ENCODE measurements around the gene GPR135. TPM values are rescaled to one million over a fixed set of nuclear protein-coding genes. Genes with fewer than 3 reads are reported as not detected.

The GPR135 gene
- total and polyA plus RNA-seq, 4 donors: 0.69 to 5.9 (median 2.8) TPM

GRCh38 chr14:59503256-59503655 is 38.1 kb upstream of the GPR135 start:
- Histone ChIP-seq H3K9ac (ENCODE audit: insufficient read depth in 1 of 2, low read length in 2 of 2) (no peak overlapping the region), H3K4me3 (no peak overlapping the region), H3K36me3 (ENCODE audit: control insufficient read depth in 4 of 4, insufficient read depth in 4 of 4, low read length in 4 of 4) (peaks cover 7 to 26% (median 9%) of the 10 kb centered on the region in 4 donors), H3K9me3 (ENCODE audit: control insufficient read depth in 4 of 4, insufficient read depth in 3 of 4, low read length in 3 of 4) (no peaks in the 10 kb centered on the region), H3K27me3 (ENCODE audit: control insufficient read depth in 3 of 3, insufficient read depth in 3 of 3, low read length in 2 of 3) (no peaks in the 10 kb centered on the region), H3K4me1 (ENCODE audit: control insufficient read depth in 5 of 5, insufficient read depth in 5 of 5, low read length in 5 of 5) (peaks cover 0 to 4% (median 0%) of the 10 kb centered on the region in 5 donors), H3K27ac (ENCODE audit: low read depth in 1 of 2, low read length in 1 of 2) (no peak overlapping the region)
- no peak for TF ChIP-seq CTCF (IDR thresholded peaks at IDR 0.05; ENCODE audit: control extremely low read depth, extremely low read depth)
- DNase-seq: no peak
- 90 to 92% methylated on average over 4 of the region's 4 CpGs for whole genome bisulfite sequencing, 2 donors
- no peak for ATAC-seq (ENCODE audit: insufficient read depth, low FRiP score)

GRCh38 chr14:59500732-59501131 is 35.6 kb upstream of the GPR135 start:
- Histone ChIP-seq H3K4me3 (no peak overlapping the region), H3K27me3 (ENCODE audit: control insufficient read depth in 3 of 3, insufficient read depth in 3 of 3, low read length in 2 of 3) (no peaks in the 10 kb centered on the region), H3K36me3 (ENCODE audit: control insufficient read depth in 4 of 4, insufficient read depth in 4 of 4, low read length in 4 of 4) (peaks cover 7 to 31% (median 12%) of the 10 kb centered on the region in 4 donors), H3K9ac (ENCODE audit: insufficient read depth in 1 of 2, low read length in 2 of 2) (no peak overlapping the region), H3K4me1 (ENCODE audit: control insufficient read depth in 5 of 5, insufficient read depth in 5 of 5, low read length in 5 of 5) (peaks cover 0 to 4% (median 0%) of the 10 kb centered on the region in 5 donors), H3K27ac (ENCODE audit: low read depth in 1 of 2, low read length in 1 of 2) (no peak overlapping the region), H3K9me3 (ENCODE audit: control insufficient read depth in 4 of 4, insufficient read depth in 3 of 4, low read length in 3 of 4) (no peaks in the 10 kb centered on the region)
- 88 to 90% methylated on average over 3 of the region's 3 CpGs for WGBS, 2 donors
- DNase-seq: no peak
- TF ChIP-seq CTCF (IDR thresholded peaks at IDR 0.05; ENCODE audit: control extremely low read depth, extremely low read depth): no peak
- no peak for ATAC-seq (ENCODE audit: insufficient read depth, low FRiP score)

- DNase-seq (no peak), ATAC-seq (ENCODE audit: insufficient read depth, low FRiP score) (no peak)
- Histone ChIP-seq H3K4me3 (no peak overlapping the region), H3K9ac (ENCODE audit: insufficient read depth in 1 of 2, low read length in 2 of 2) (no peak overlapping the region), H3K4me1 (ENCODE audit: control insufficient read depth in 5 of 5, insufficient read depth in 5 of 5, low read length in 5 of 5) (peaks cover 0 to 6% (median 0%) of the 10 kb centered on the region in 5 donors), H3K9me3 (ENCODE audit: control insufficient read depth in 4 of 4, insufficient read depth in 3 of 4, low read length in 3 of 4) (no peaks in the 10 kb centered on the region), H3K27ac (ENCODE audit: low read depth in 1 of 2, low read length in 1 of 2) (no peak overlapping the region), H3K27me3 (ENCODE audit: control insufficient read depth in 3 of 3, insufficient read depth in 3 of 3, low read length in 2 of 3) (no peaks in the 10 kb centered on the region), H3K36me3 (ENCODE audit: control insufficient read depth in 4 of 4, insufficient read depth in 4 of 4, low read length in 4 of 4) (peaks cover 18 to 54% (median 34%) of the 10 kb centered on the region in 4 donors)
- TF ChIP-seq CTCF (IDR thresholded peaks at IDR 0.05; ENCODE audit: control extremely low read depth, extremely low read depth): no peak
- WGBS, 2 donors: 81 to 94% methylated on average over 1 of the region's 1 CpG
Observed at GRCh38 chr14:59492384-59492783, 27.2 kb upstream of the GPR135 start.

GRCh38 chr14:59490756-59491155 is 25.6 kb upstream of the GPR135 start:
- DNase-seq (no peak), ATAC-seq (ENCODE audit: insufficient read depth, low FRiP score) (no peak)
- Histone ChIP-seq H3K27ac (ENCODE audit: low read depth in 1 of 2, low read length in 1 of 2) (no peak overlapping the region), H3K4me1 (ENCODE audit: control insufficient read depth in 5 of 5, insufficient read depth in 5 of 5, low read length in 5 of 5) (peaks cover 0 to 10% (median under 1%) of the 10 kb centered on the region in 5 donors), H3K4me3 (no peak overlapping the region), H3K9me3 (ENCODE audit: control insufficient read depth in 4 of 4, insufficient read depth in 3 of 4, low read length in 3 of 4) (no peaks in the 10 kb centered on the region), H3K9ac (ENCODE audit: insufficient read depth in 1 of 2, low read length in 2 of 2) (no peak overlapping the region), H3K27me3 (ENCODE audit: control insufficient read depth in 3 of 3, insufficient read depth in 3 of 3, low read length in 2 of 3) (no peaks in the 10 kb centered on the region), H3K36me3 (ENCODE audit: control insufficient read depth in 4 of 4, insufficient read depth in 4 of 4, low read length in 4 of 4) (peaks cover 18 to 52% (median 34%) of the 10 kb centered on the region in 4 donors)
- no peak for TF ChIP-seq CTCF (IDR thresholded peaks at IDR 0.05; ENCODE audit: control extremely low read depth, extremely low read depth)
- WGBS, 2 donors: 63 to 85% methylated on average over 3 of the region's 3 CpGs
